GM18519 (cell line): Measurements from ENCODE around the gene RYR3.
"Not testable (repeated sequence)": the region's sequence is repeated elsewhere in the genome, so short reads cannot be mapped to it uniquely, and the experiment has no call there.

Experiments
- ATAC-seq: cut with Tn5 transposase; IDR thresholded peaks from one replicate; pipeline ENCODE4 v1.9.1; 2021; ENCODE audit warnings: mild to moderate bottlenecking, moderate library complexity; ENCODE audit not compliant: unreplicated experiment, low FRiP score

RYR3 gene

DNA sequence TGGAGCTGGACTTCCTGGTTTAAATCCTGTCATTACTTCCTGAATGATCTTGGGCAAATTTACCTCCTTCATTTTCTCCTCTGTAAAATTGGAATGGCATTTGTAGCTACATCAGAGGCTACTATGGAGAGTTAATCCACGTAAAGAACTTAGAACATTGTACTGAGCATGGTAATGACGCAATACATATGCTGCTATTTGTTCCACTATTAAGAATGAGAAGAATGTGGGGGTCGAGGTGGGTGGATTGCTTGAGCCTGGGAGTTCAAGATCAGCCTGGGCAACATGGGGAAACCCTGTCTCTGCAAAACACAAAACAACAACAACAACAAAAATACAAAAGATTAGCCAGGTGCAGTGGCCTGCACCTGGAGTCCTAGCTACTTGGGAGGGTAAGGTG, 250.6 kb downstream of the RYR3 start:
- no peak for ATAC-seq

DNA sequence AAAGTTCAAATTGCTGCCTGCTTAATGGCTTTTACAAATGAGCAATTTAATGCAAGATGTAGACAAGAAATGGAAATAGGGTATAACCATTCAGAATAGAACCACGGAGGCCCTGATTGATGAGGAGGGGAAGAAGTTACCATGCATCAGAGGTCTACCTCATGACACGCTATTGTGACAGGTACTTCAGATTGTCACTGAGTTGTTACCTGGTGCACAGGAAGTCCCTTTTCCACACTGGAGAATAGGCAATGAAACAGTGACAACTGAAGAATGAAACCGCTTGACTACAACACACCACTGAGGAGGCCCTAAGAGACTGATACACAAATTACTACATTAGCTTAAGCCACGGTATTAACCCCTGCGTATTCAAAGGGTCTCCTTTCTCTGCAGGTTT, 251.2 kb downstream of the RYR3 start:
- no peak for ATAC-seq

DNA sequence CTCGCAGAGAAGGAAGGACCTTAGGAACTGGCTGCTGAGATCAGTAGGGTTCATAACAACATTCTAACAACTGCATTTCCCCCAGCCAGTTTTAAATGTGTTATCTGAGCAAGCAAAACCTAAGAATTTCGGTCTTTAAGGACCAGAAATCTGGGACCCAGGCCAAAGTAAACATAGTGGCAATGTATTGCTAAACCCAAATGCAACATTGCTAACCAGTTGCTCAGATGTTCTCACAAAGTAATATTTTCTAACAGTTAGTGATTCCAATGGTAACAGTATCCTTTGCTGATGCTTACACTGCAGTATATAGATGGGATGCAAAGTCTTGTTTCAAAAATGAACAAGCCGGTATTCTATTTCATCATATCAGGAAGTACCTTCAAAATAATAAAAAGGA, 254.3 kb downstream of the RYR3 start:
- ATAC-seq: no peak

DNA sequence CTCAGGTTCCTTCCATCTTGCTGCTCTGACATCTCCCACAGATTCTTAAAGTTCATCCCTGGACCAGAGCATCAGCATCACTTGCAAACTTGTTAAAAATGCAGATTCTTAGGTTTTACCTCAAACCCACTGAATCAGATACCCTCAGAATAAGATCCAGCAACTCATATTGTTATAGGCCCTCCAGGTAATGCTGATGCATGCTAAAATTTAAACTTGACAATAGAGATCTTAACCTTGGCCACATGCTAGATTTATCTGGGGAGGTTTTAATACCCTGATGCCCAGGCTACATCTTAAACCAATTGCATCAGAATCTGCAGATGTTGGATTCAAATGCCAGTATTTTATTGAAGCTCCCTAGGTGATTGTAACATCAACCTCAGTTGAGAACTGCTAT, 256.9 kb downstream of the RYR3 start:
- ATAC-seq: no peak

DNA sequence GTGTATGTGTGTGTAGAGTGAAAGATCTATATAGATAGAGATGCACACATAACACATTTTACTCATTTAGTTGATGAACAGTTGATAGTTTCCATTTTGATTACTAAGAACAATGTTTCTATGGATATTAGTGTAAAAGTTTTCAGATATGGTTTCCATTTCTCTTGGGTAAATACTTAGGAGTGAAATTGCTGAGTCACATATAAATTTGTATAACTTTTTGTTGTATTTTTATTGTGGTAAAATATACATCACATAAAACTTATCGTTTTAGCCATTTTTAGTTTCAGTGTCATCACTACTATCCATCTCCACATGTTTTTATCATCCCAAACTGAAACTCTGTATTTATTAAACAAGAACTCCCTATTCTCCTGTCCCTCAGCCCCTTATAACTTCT, 258.3 kb downstream of the RYR3 start:
- no peak for ATAC-seq

DNA sequence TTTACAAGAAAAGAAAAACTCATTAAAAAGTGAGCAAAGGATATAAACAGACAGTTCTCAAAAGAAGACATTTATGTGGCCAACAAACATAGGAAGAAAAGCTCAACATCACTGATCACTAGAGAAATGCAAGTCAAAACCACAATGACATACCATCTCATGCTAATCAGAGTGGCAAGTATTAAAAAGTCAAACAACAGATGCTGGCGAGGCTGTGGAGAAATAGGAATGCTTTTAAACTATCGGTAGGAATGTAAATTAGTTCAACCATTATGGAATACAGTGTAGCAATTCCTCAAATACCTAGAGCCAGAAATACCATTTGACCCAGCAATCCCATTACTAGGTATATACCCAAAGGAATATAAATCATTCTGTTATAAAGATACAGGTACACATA, 267.1 kb downstream of the RYR3 start:
- not testable (repeated sequence) for ATAC-seq

DNA sequence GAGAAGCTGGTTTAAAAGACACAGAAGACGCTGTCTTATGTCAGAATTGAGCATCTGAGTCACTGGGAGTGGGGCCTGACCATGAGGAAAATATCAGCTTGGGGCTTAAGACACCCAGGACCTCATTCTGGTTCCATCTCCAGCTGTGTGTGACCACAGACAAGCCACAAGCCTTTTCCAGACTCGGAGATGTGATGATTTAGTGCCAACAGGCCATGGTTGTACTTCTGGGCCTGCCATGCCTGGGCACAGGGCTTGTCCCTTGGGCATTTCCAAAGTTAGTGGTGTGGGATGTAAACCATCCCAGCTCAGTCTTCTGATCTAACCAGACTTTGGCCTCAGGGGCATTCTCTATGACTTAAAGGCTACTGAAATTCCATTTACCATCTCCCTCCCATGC, 269.8 kb downstream of the RYR3 start:
- no peak for ATAC-seq

DNA sequence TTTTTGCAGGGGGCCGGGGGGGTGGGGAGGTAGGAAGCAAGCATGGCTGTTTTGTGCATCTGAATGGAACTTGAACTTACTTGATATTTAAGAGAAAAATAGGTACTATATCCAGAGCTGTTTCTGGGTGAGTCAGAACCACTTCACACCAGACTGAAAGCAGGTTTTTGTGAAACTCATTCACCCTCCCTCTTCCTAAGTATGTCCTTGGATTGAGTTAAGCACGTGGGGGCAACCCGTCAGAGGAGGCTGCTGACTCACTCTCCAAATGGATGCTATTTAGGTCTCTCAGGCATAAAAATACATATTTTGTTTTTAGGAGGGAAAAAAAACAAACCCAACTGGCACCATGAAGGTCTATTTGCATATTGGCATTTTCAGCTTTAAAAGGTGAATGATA, 270.3 kb downstream of the RYR3 start:
- ATAC-seq: no peak

DNA sequence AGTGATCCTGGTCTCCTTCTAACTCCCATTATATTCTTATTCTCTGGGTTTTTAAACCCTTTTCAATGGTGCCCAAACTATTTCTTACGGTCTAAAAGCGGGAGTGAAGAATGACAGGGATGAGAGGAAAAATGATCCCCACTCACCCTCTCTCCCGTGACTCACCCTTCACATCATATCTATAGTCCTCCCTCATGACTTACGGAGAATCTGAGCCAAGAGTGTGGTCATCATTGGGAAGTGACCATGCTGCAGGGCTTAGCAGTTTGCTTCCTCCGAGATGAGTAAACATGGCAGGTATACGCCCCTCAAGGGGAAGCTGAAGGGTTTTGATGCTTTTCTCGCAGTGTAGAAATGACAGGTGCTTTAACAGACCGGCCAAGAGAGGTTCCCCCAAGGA, 274.0 kb downstream of the RYR3 start:
- ATAC-seq: no peak

DNA sequence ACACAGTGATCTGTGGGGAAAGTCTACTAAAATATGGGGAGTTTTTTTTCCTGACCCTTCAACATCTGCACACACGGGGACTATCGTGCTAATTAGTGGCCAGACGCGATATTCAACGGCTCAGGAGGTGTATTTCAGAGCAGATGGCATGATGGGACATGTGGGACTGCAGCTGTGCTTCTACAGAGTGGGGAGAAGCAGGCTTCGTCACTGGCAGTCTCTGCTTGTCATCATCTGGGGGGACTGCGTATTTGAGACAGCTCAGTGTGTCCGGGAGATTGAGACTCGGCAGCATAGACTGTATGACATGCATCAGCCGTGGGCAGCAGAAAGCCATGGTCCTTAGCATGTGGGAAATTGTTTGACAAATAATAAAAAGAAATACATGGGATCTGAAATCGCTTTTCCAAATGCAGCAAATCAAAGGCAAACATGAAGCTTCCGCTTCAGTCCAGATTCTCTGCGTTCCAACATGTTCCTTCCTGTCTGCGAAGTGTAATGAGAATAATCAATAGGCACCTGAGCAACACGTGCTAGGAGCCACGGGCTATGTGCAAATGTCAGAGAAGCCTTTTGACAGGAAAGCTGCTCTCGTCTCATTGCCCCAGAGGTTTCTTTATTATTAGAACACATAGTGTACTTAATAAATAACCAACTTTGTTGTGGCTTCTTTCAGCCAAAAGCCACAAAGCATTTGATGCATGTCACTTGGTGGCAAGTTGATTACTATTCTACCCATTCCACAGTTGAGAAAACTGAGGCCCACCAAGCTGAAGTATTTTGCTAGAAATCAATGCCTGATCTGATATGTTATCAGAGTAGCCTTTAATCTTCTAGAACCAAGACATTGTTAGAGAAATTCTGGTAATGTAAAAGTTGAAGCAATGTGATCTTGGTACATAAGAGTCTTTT, 276.3 kb downstream of the RYR3 start:
- no peak for ATAC-seq

DNA sequence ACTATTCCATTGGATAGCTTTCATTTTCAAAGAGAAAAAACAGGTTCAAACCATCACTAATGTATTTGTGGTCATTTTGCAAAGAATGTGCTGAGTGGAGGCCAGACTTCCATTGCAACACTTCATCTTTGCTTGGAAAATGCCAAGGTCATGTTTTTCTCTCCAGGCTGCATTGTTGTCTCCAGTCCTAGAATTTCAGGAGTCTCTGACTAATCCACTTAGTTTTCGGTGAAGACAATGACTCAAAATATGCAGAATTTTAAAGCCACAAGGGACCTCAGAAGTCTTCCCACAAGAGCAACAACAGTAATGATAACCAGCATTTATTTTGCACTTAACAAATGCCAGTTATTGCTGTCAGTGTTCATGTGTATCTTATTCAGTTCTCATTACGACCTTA, 277.0 kb downstream of the RYR3 start:
- ATAC-seq: no peak

DNA sequence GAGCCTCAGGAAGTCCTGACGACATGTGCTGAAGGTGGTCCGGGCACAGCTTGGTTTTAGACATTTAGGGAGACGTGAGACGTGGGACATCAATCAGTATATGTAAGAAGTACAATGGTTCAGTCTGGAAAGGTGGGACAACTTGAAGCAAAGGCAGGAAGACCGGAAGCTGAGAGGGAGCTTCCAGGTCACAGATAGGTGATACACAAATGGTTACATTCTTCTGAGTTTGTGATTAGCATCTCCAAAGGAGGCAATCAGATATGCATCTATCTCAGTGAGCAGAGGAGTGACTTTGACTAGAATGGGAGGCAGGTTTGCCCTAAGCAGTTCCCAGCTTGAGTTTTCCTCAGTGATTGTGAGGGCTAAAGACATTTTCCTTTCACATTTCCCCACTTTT, 282.1 kb downstream of the RYR3 start:
- no peak for ATAC-seq

DNA sequence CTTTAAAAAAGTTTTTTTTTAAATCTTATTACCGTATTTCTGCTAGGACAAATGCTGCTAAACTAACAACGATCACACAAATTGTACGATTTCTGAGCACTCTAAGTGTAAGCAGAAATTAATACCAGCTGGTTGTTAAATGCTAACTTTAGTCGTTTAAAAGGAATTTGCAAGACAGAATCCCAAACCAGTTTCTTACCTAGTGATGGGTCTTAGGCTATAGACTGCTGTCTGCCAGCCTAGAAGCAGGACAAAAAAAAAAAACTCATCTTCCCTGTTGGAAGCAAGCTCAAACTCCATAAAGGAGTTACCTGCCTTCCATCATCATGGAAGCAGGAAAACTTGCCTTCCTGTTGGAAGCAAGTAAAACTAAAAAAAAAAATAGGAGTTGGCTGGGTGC, 287.6 kb downstream of the RYR3 start:
- ATAC-seq: not testable (repeated sequence)

DNA sequence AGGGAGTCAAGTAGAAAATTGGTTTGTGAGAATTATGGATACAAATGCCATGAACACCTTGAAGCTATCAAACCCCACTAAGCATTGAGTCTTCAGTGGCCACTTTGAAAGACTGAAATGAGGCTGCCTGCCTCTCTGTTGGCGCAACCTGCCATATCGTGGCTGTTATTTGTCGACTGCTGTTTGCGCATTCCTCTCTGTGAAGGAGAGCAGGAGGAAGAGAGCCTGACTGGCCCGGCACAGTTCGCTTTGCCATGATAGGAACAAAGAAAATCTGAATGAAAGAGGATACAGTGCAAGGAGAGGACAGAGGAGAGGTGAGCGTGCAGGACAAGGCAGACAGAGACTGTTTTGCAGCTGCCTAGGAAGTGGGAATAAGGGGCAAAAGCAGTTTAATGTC, 289.4 kb downstream of the RYR3 start:
- ATAC-seq: no peak

DNA sequence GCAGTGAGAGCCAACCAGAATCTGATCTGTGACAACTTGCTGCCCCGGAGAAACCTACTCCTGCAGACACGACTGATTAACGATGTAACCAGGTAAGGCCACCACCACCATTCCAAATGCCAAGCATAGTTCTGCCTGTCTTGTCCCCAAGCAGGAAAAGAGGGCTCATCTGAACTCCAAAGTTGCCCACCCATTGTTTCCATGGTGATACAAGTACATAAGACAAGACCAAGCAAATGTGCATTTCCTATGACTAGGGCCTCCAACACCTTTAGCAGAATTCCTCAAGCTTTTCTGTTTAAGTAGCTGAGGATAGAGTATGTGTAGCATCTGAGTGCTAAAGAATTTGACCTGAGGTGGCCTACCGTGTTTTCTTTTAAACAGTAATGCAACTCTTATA, 290.7 kb downstream of the RYR3 start:
- ATAC-seq: no peak

DNA sequence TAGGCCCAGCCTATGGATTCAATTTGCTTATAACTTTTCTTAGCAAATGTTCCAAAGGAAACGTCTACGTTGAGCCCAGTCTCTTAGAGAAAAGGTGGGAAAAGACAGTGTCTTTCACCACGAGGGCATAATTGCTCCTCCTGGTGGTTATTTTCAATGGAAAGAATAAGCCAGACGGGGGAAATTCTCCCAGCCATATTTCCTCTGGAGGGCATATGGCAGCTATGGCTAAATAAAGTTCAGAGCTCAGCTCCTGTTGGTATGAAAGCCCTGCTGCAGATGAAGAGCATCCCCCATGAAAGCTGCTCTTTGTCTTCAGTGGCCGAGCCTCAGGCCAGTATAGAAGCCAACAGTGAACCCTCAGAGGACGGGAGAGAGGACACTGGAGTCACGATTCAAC, 297.9 kb downstream of the RYR3 start:
- no peak for ATAC-seq

DNA sequence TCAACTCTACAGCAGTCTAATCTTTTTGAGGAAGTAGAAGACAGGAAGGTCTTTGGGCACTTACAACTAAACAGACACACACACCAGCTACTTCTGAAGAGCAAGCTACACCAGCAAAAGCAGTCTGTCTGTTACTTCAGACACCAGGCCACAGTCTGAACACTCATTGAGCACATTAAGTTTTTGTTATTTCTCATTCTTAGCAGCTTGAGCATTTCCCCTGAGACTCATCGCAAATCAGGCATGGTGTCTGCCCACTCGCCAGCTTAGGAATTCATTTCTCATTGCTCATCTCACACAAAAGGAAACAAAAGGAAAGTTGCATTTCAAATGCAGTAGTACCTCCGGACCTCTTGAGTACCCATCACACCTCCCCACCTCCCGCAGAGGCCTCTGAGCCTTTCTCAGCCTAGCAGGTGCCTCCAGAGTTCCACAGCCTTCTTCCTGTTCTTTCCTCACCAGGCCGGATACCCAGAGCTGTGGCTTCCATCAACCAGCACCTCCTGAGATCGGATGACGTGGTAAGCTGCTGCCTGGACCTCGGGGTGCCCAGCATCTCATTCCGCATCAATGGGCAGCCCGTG, 302.0 kb downstream of the RYR3 start:
- no peak for ATAC-seq

DNA sequence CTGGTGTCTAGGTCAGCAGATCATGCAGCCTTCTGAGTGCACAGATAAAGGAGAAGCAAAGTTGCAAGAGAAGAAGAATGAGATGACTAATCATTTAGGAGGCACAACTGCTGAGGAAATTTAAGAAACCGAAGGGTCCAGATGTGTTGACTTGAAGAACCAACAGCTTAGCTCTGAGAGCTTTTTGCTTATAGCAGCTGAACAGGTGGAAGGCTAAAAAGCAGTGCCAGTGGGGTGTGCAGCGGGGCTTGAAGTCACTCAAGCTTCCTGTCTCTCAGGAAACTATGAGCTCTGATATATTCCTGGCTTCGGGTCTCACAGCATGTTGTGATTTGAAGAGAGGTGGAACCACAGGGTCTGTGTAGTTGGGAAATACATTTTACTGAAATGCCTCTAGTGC, 305.7 kb downstream of the RYR3 start:
- ATAC-seq: no peak

DNA sequence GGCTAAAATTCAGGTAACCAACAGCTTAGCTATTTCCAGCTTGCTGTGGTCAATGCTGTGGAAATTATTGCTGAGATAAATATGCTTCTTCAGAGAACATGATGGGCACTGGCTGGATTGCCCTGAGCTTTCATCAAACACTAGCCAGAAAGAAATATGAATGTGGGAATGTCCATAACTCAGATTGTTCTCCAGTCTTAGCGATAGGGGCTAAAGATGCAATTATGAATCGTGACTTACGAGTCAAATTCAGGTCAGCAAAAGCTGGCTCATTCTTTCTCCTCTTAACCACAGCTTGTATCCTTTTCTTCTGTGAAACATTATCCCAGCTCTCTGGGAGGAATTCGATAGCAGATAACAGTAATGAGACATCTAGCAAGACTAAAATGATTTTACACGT, 307.6 kb downstream of the RYR3 start:
- no peak for ATAC-seq

DNA sequence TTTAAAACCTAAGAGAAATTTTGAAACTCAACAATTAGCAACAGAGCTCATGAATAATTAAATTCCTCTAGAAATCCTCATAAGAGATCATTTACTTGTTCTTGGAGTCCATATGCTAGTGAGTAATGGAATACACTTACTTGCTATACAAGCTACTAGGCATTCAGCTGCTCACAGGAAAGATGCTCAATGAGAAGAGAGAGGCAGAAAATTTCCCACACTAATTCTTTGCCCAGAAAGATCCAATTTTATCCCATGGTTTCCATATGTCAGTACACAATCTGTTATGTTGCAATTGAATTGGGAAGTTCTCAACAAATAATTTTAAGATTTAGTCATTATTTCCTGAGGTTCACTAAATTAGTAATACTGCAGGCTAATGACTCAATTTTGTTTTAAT, 310.4 kb downstream of the RYR3 start:
- ATAC-seq: no peak

DNA sequence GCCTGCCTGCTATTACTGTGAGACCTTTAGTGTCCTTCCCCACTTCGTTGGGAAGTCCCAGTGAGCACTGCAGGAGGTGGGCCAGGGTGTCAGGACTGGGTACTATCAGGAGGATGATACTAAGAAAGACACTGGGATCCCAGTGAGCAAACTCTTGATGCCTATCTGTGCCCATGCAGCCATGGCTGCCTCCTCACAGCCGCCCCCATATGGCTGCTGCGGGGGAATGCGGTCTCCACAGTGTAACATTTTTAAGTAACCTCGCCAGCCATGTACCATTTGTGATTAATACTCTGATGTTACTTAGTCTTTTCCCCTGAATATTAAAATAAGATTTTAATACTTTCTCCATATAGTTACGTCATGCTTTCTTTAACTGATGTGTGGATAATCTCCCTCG, 312.2 kb downstream of the RYR3 start:
- ATAC-seq: no peak

DNA sequence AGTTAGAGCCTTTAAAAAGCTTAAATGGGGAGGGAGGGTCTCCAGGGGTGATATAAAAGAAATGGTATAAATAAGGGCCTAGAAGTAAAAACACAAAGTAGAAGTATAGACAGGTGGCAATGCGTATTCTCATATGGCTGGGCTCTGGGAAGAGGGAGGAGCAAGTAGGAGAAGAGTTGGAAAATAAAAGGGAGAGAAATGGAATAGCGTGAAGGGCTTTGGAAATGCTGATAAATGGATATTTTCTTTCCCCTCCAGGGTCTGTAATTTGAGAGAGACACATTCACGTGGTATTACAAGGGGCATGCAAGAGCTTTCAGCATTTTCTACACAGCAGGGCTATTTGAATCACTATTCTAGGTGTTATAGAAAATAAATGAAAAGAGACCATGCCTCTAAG, 313.7 kb downstream of the RYR3 start:
- no peak for ATAC-seq
